IMR-90 (cell line): ENCODE results near the gene VDR. TPM values are rescaled to one million over a fixed set of nuclear protein-coding genes. Genes with fewer than 3 reads are reported as not detected.

Experiments used
- ATAC-seq: fragments of 200-7000 bp; cut with Tn5 transposase; 2 replicates; pipeline ENCODE4 v1.9.1; 2020; ENCODE audit warnings: low read depth, mild to moderate bottlenecking, moderate library complexity
- BruUV-seq: library from RNA; stranded (reverse); fragments of 400-500 nt; replicated peaks from 2 replicates; lab custom pipeline; 2021; lab: Mats Ljungman, UMichigan
- CTCF ChIA-PET: fragments of 300-600 bp; formaldehyde crosslinking; extraction: SDS; loops from one replicate; lab custom pipeline; 2021; ENCODE audit warnings: antibody characterized with exemption; lab: Yijun Ruan, JAX
- POLR2A ChIA-PET: fragments of 300-600 bp; sonication (Branson Sonifier 250); formaldehyde crosslinking; loops from one replicate; lab custom pipeline; 2022; ENCODE audit warnings: antibody characterized with exemption; ENCODE audit not compliant: unreplicated experiment; lab: Charles Lee
- DNase-seq: peaks from one replicate; pipeline ENCODE4 v3.0.0; 2013
- H2AFZ ChIP-seq: replicated peaks from 2 replicates; pipeline ENCODE3; 2013; ENCODE audit warnings: low read length, mild to moderate bottlenecking; ENCODE audit not compliant: poor library complexity
- H2AK5ac ChIP-seq: 2 replicates; pipeline ENCODE4 v1.6.1; 2013; ENCODE audit warnings: low read depth, low read length, inconsistent platforms
- H2AK9ac ChIP-seq: replicated peaks from 2 replicates; pipeline ENCODE3; 2013; ENCODE audit warnings: mild to moderate bottlenecking, low read depth, low read length, moderate library complexity; ENCODE audit not compliant: poor library complexity
- H2BK120ac ChIP-seq: 2 replicates; pipeline ENCODE4 v1.6.1; 2013; ENCODE audit warnings: low read depth, low read length, inconsistent platforms
- H2BK15ac ChIP-seq: 3 replicates; pipeline ENCODE4 v1.6.1; 2013; ENCODE audit warnings: low read depth, low read length, inconsistent platforms
- H2BK20ac ChIP-seq: 2 replicates; pipeline ENCODE4 v1.6.1; 2013; ENCODE audit warnings: low read depth, mild to moderate bottlenecking, inconsistent platforms, low read length, moderate library complexity
- H2BK5ac ChIP-seq: 2 replicates; pipeline ENCODE4 v1.6.1; 2013; ENCODE audit warnings: mild to moderate bottlenecking, low read depth, low read length, inconsistent platforms; ENCODE audit not compliant: poor library complexity, severe bottlenecking
- H3K14ac ChIP-seq: replicated peaks from 2 replicates; pipeline ENCODE4 v1.6.1; 2013; ENCODE audit warnings: low read depth, low read length, inconsistent platforms
- H3K18ac ChIP-seq: 2 replicates; pipeline ENCODE4 v1.6.1; 2013; ENCODE audit warnings: low read depth, low read length, control low read depth
- H3K23ac ChIP-seq: 2 replicates; pipeline ENCODE4 v1.6.1; 2013; ENCODE audit warnings: low read depth, low read length, inconsistent platforms
- H3K27ac ChIP-seq: 2 replicates; pipeline ENCODE4 v1.5.1; 2013; ENCODE audit warnings: mild to moderate bottlenecking, control low read depth, low read length; ENCODE audit not compliant: insufficient read depth
- H3K27me3 ChIP-seq: 2 replicates; pipeline ENCODE4 v1.6.1; 2013; ENCODE audit warnings: low read length; ENCODE audit not compliant: control insufficient read depth, insufficient read depth
- H3K36me3 ChIP-seq: 2 replicates; pipeline ENCODE4 v1.6.1; 2013; ENCODE audit warnings: low read length, mixed read lengths; ENCODE audit not compliant: control insufficient read depth, insufficient read depth
- H3K4ac ChIP-seq: 2 replicates; pipeline ENCODE4 v1.6.1; 2013; ENCODE audit warnings: low read depth, low read length, inconsistent platforms
- H3K4me1 ChIP-seq: 2 replicates; pipeline ENCODE4 v1.6.1; 2013; ENCODE audit warnings: low read length, mixed read lengths; ENCODE audit not compliant: control insufficient read depth, insufficient read depth
- H3K4me2 ChIP-seq: 2 replicates; pipeline ENCODE4 v1.6.1; 2013; ENCODE audit warnings: low read depth, mild to moderate bottlenecking, control low read depth, low read length, moderate library complexity
- H3K4me3 ChIP-seq: 2 replicates; pipeline ENCODE4 v1.5.1; 2013; ENCODE audit warnings: low read depth, mild to moderate bottlenecking, control low read depth, low read length, moderate library complexity; ENCODE audit not compliant: insufficient read depth
- H3K56ac ChIP-seq: 2 replicates; pipeline ENCODE4 v1.6.1; 2013; ENCODE audit warnings: low read length, inconsistent platforms; ENCODE audit not compliant: insufficient read depth; ENCODE audit errors: extremely low read depth
- H3K79me1 ChIP-seq, 2 experiments: 2 replicates each; pipeline ENCODE4 v1.6.1; 2013; ENCODE audit warnings: low read length in 2 of 2, inconsistent platforms in 1 of 2, low read depth in 1 of 2
- H3K9ac ChIP-seq: 2 replicates; pipeline ENCODE4 v1.6.1; 2013; ENCODE audit warnings: low read depth, low read length, control low read depth
- H3K9me1 ChIP-seq: 2 replicates; pipeline ENCODE4 v1.6.1; 2013; ENCODE audit warnings: low read length, inconsistent platforms; ENCODE audit not compliant: insufficient read depth
- H3K9me3 ChIP-seq: 2 replicates; pipeline ENCODE4 v1.6.1; 2013; ENCODE audit warnings: low read length; ENCODE audit not compliant: control insufficient read depth, insufficient read depth
- H4K20me1 ChIP-seq: 2 replicates; pipeline ENCODE4 v1.6.1; 2013; ENCODE audit warnings: low read length, inconsistent platforms; ENCODE audit not compliant: insufficient read depth
- H4K5ac ChIP-seq: 2 replicates; pipeline ENCODE4 v1.6.1; 2013; ENCODE audit warnings: mild to moderate bottlenecking, low read depth, low read length, control low read depth
- H4K8ac ChIP-seq, 2 experiments: 2 replicates each; pipeline ENCODE4 v1.6.1; 2013; ENCODE audit warnings: low read depth in 2 of 2, low read length in 2 of 2, control low read depth in 1 of 2, inconsistent platforms in 1 of 2
- H4K91ac ChIP-seq: 2 replicates; pipeline ENCODE4 v1.6.1; 2013; ENCODE audit warnings: low read depth, low read length, inconsistent platforms; ENCODE audit not compliant: insufficient read depth
- BHLHE40 ChIP-seq: fragments of 150-350 bp; IDR thresholded peaks from 2 replicates; pipeline ENCODE4 v1.6.1; 2016; ENCODE audit warnings: mild to moderate bottlenecking, low read depth, low read length
- CEBPB ChIP-seq: IDR thresholded peaks from 2 replicates; pipeline ENCODE4 v1.6.1; 2012; ENCODE audit warnings: low read depth, low read length, improper control_type of control experiment
- CHD1 ChIP-seq: IDR thresholded peaks from 2 replicates; pipeline ENCODE4 v1.6.1; 2012; ENCODE audit warnings: low read depth, low read length, improper control_type of control experiment
- CTCF ChIP-seq: conservative IDR thresholded peaks from 2 replicates; pipeline ENCODE4 v1.5.1; 2012; ENCODE audit warnings: mild to moderate bottlenecking, low read depth, low read length, improper control_type of control experiment
- ELK1 ChIP-seq: fragments of 150-350 bp; IDR thresholded peaks from 2 replicates; pipeline ENCODE4 v1.6.1; 2016; ENCODE audit warnings: low read depth, mild to moderate bottlenecking, low read length, moderate library complexity, borderline replicate concordance
- FOS ChIP-seq: fragments of 150-350 bp; IDR thresholded peaks from 2 replicates; pipeline ENCODE4 v1.6.1; 2016; ENCODE audit warnings: low read depth, low read length
- MAFK ChIP-seq: IDR thresholded peaks from 2 replicates; pipeline ENCODE4 v1.6.1; 2012; ENCODE audit warnings: low read depth, low read length, improper control_type of control experiment
- MAZ ChIP-seq: IDR thresholded peaks from 2 replicates; pipeline ENCODE4 v1.6.1; 2012; ENCODE audit warnings: low read depth, mild to moderate bottlenecking, low read length, improper control_type of control experiment, moderate library complexity, borderline replicate concordance
- MXI1 ChIP-seq: IDR thresholded peaks from 2 replicates; pipeline ENCODE4 v1.6.1; 2012; ENCODE audit warnings: low read depth, mild to moderate bottlenecking, low read length, moderate library complexity, borderline replicate concordance
- NFE2L2 ChIP-seq: fragments of 150-350 bp; IDR thresholded peaks from 2 replicates; pipeline ENCODE4 v1.6.1; 2016; ENCODE audit warnings: low read depth, mild to moderate bottlenecking, low read length
- POLR2A ChIP-seq: IDR thresholded peaks from 2 replicates; pipeline ENCODE4 v1.6.1; 2012; ENCODE audit warnings: mild to moderate bottlenecking, low read depth, low read length
- RAD21 ChIP-seq: IDR thresholded peaks from 2 replicates; pipeline ENCODE4 v1.6.1; 2012; ENCODE audit warnings: low read length, improper control_type of control experiment
- RCOR1 ChIP-seq: IDR thresholded peaks from 2 replicates; pipeline ENCODE4 v1.6.1; 2012; ENCODE audit warnings: mild to moderate bottlenecking, low read length, improper control_type of control experiment; ENCODE audit not compliant: insufficient replicate concordance
- RFX5 ChIP-seq: IDR thresholded peaks from 2 replicates; pipeline ENCODE4 v1.8.0; 2012; ENCODE audit warnings: low read depth, mild to moderate bottlenecking, low read length, moderate library complexity
- SMC3 ChIP-seq: fragments of 150-350 bp; IDR thresholded peaks from 2 replicates; pipeline ENCODE4 v1.6.1; 2016; ENCODE audit warnings: low read depth, mild to moderate bottlenecking, antibody characterized with exemption, low read length, moderate library complexity
- USF2 ChIP-seq: fragments of 150-350 bp; IDR thresholded peaks from 2 replicates; pipeline ENCODE4 v1.6.1; 2017; ENCODE audit warnings: mild to moderate bottlenecking, antibody characterized with exemption, low read length, low read depth
- WGBS, 2 experiments: methylation state at CpG; one replicate each; pipeline versions ENCODE4 v1.1.5 to v1.1.7; 2013; ENCODE audit warnings: missing lambda C conversion rate in 2 of 2; ENCODE audit not compliant: insufficient read length in 1 of 2; ENCODE audit errors: extremely low coverage in 2 of 2; 5-methylcytosine and 5-hydroxymethylcytosine counted together
- dilution Hi-C: fragments of 300-500 bp; cut with HindIII; formaldehyde crosslinking; loops from one replicate; pipeline ENCODE4 v1.14.3; 2018; ENCODE audit warnings: low sequenced_read_pairs; ENCODE audit not compliant: unreplicated experiment
- in situ Hi-C: fragments of 300-500 bp; cut with MboI; formaldehyde crosslinking; loops from 3 replicates; pipeline ENCODE4 v1.14.3; 2019; ENCODE audit warnings: low sequenced_read_pairs, inconsistent platforms, mixed read lengths
- intact Hi-C: fragments of 100-400 bp; cut with micrococcal nuclease; formaldehyde crosslinking; loops from 2 replicates; pipeline ENCODE4 v1.10.0; 2022
- polyA plus RNA-seq, 3 experiments: library from polyadenylated mRNA; depleted of rRNA; stranded (reverse); fragments of >200 nt; gene quantifications; 2 replicates each; pipeline ENCODE4 v1.2.3, GENCODE V29; 2012; ENCODE audit warnings: low replicate concordance in 1 of 3
- total RNA-seq: library from RNA; depleted of rRNA; stranded (reverse); fragments of >200 nt; gene quantifications from 2 replicates; pipeline ENCODE4 v1.2.3, GENCODE V29; 2012

Gene VDR
- total and polyA plus RNA-seq, 2 of the 4 experiments (the other 2 are of a cell fraction), result 5.4 to 8.5 TPM

- no peak overlapping the region for H3K4me2 ChIP-seq
- H3K18ac ChIP-seq, result no peak overlapping the region
- H4K91ac ChIP-seq, result no peak overlapping the region
- no peak overlapping the region for H2BK5ac ChIP-seq
- no peak overlapping the region for H3K9ac ChIP-seq
- H3K4ac ChIP-seq, result no peak overlapping the region
- peaks cover 2% of the 10 kb centered on the region; the same call in 1 of the 2 replicates for H3K9me3 ChIP-seq
- BruUV-seq, result no TSS peak
- DNase-seq (no peak), ATAC-seq (no peak)
- no peak overlapping the region for H2AK5ac ChIP-seq
- H2BK20ac ChIP-seq, result no peak overlapping the region
- peaks cover 2% of the 10 kb centered on the region; the same call in 1 of the 2 replicates for H3K9me1 ChIP-seq
- H2AFZ ChIP-seq, result no peak overlapping the region
- H4K8ac ChIP-seq, result no peak overlapping the region
- TF ChIP-seq FOS (no peak), USF2 (no peak), RFX5 (no peak), CHD1 (no peak), SMC3 (no peak), CEBPB (no peak), RCOR1 (no peak), ELK1 (no peak), CTCF (no peak), NFE2L2 (no peak), BHLHE40 (no peak), MAFK (no peak), MXI1 (no peak), POLR2A (no peak), MAZ (no peak), RAD21 (no peak)
- no peak overlapping the region for H2AK9ac ChIP-seq
- H3K79me1 ChIP-seq, result no peaks in the 10 kb centered on the region
- no peak overlapping the region for H2BK120ac ChIP-seq
- in situ Hi-C loops (no loop called here), intact Hi-C loops (no loop called here), dilution Hi-C loops (no loop called here)
- no peak overlapping the region for H3K4me3 ChIP-seq
- H3K56ac ChIP-seq, result no peak overlapping the region
- no peak overlapping the region for H3K27ac ChIP-seq
- no peak overlapping the region for H4K5ac ChIP-seq
- no peak overlapping the region for H3K14ac ChIP-seq
- ChIA-PET POLR2A (no interaction called here), CTCF (no interaction called here)
- H4K20me1 ChIP-seq, result no peaks in the 10 kb centered on the region
- 39% methylated on average over 3 of the region's 4 CpGs; no CpG with 5 or more reads in 1 of the 2 experiments for WGBS, 2 experiments
- no peak overlapping the region for H3K23ac ChIP-seq
- no peaks in the 10 kb centered on the region for H3K36me3 ChIP-seq
- peaks cover 20% of the 10 kb centered on the region for H3K27me3 ChIP-seq
- peaks cover 5% of the 10 kb centered on the region; the same call in 1 of the 2 replicates for H3K4me1 ChIP-seq
- no peak overlapping the region for H2BK15ac ChIP-seq
Measured at GRCh38 chr12:47912556-47912955, 7.8 kb upstream of the VDR start.
